ENCODE measurements around the gene MLST8. TPM values are rescaled to one million over a fixed set of nuclear protein-coding genes. Genes with fewer than 3 reads are reported as not detected.

The MLST8 gene
- total and polyA plus RNA-seq, 4 experiments from 2014 or later, result 27.4 to 34.7 (median 29.6) TPM

DNA sequence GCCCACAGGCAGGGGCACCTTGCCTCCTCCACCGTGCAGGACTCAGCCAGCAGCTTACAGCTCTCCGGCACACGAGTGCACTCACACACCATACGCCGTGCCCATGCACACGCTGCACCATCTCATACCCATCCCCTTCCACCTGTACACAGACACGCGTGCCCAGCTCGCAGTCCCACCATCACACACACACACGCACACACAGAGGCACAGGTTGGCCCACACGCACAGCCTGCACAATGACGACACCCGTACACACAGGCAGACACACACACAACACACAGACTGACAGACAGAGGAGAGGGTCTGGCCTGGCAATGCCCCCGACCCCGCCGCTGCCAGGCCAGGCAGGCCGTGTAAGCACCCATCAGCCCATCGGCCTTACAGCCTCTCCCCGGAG lies 20.9 kb upstream of the MLST8 start:
- POLR2A ChIA-PET (ENCODE audit: partially characterized antibody), result no interaction called here
- no peaks in the 10 kb centered on the region for H3K9me3 ChIP-seq (ENCODE audit: control insufficient read depth in 1 of 2, low read length in 2 of 2)
- H3K4me3 Mint-ChIP-seq, result no peak overlapping the region
- no peaks in the 10 kb centered on the region for H3K36me3 ChIP-seq (ENCODE audit: insufficient read depth, low read length)
- no peaks in the 10 kb centered on the region for H3K4me1 ChIP-seq (ENCODE audit: insufficient read depth, low read length)
- H3K27me3 ChIP-seq (ENCODE audit: insufficient read depth, low read length), result no peaks in the 10 kb centered on the region
- no peak for DNase-seq
- no peaks in the 10 kb centered on the region for H3K36me3 Mint-ChIP-seq
- peak overlapping the region in 1 of 7 donors; percentile 77 for H3K27ac Mint-ChIP-seq
- no peak overlapping the region for H3K4me3 ChIP-seq (ENCODE audit: low read length in 2 of 2)
- intact Hi-C loops (cut with micrococcal nuclease), result no loop called here
- CTCF ChIA-PET (ENCODE audit: partially characterized antibody), result no interaction called here
- no peaks in the 10 kb centered on the region for H3K9me3 Mint-ChIP-seq
- no peak overlapping the region for H3K27ac ChIP-seq (ENCODE audit: low read depth, low read length)
- peaks cover 0 to 7% (median 2%) of the 10 kb centered on the region in 4 donors for H3K4me1 Mint-ChIP-seq
- no peaks in the 10 kb centered on the region for H3K27me3 Mint-ChIP-seq

GRCh38 chr16:2184962-2185361 lies 20.3 kb upstream of the MLST8 start:
- Histone ChIP-seq H3K9me3 (ENCODE audit: control insufficient read depth in 1 of 2, low read length in 2 of 2) (no peaks in the 10 kb centered on the region), H3K27ac (ENCODE audit: low read depth, low read length) (no peak overlapping the region), H3K27me3 (ENCODE audit: insufficient read depth, low read length) (no peaks in the 10 kb centered on the region), H3K4me3 (ENCODE audit: low read length in 2 of 2) (no peak overlapping the region), H3K36me3 (ENCODE audit: insufficient read depth, low read length) (no peaks in the 10 kb centered on the region), H3K4me1 (ENCODE audit: insufficient read depth, low read length) (no peaks in the 10 kb centered on the region)
- H3K4me1 Mint-ChIP-seq, result peaks cover 0 to 7% (median 2%) of the 10 kb centered on the region in 4 donors
- no peaks in the 10 kb centered on the region for H3K36me3 Mint-ChIP-seq
- intact Hi-C loops (cut with micrococcal nuclease), result no loop called here
- POLR2A ChIA-PET (ENCODE audit: partially characterized antibody), result no interaction called here
- H3K9me3 Mint-ChIP-seq, result no peaks in the 10 kb centered on the region
- CTCF ChIA-PET (ENCODE audit: partially characterized antibody), result no interaction called here
- H3K4me3 Mint-ChIP-seq, result no peak overlapping the region
- DNase-seq, result no peak
- no peaks in the 10 kb centered on the region for H3K27me3 Mint-ChIP-seq
- H3K27ac Mint-ChIP-seq, result no peak overlapping the region

- H3K27me3 ChIP-seq (ENCODE audit: insufficient read depth, low read length), result no peaks in the 10 kb centered on the region
- no peak overlapping the region for H3K27ac ChIP-seq (ENCODE audit: low read depth, low read length)
- H3K9me3 ChIP-seq (ENCODE audit: control insufficient read depth in 1 of 2, low read length in 2 of 2), result no peaks in the 10 kb centered on the region
- intact Hi-C loops (cut with micrococcal nuclease), result no loop called here
- no peaks in the 10 kb centered on the region for H3K9me3 Mint-ChIP-seq
- CTCF ChIA-PET (ENCODE audit: partially characterized antibody), result no interaction called here
- DNase-seq, result no peak
- H3K27ac Mint-ChIP-seq, result peak overlapping the region in 1 of 7 donors; percentile 17
- no peaks in the 10 kb centered on the region for H3K36me3 Mint-ChIP-seq
- no peak overlapping the region for H3K4me3 ChIP-seq (ENCODE audit: low read length in 2 of 2)
- no peak overlapping the region for H3K4me3 Mint-ChIP-seq
- H3K4me1 Mint-ChIP-seq, result peaks cover 0 to 7% (median 2%) of the 10 kb centered on the region in 4 donors
- POLR2A ChIA-PET (ENCODE audit: partially characterized antibody), result no interaction called here
- H3K27me3 Mint-ChIP-seq, result no peaks in the 10 kb centered on the region
- H3K4me1 ChIP-seq (ENCODE audit: insufficient read depth, low read length), result no peaks in the 10 kb centered on the region
- no peaks in the 10 kb centered on the region for H3K36me3 ChIP-seq (ENCODE audit: insufficient read depth, low read length)
Measured at GRCh38 chr16:2186064-2186463, 19.2 kb upstream of the MLST8 start.

DNA sequence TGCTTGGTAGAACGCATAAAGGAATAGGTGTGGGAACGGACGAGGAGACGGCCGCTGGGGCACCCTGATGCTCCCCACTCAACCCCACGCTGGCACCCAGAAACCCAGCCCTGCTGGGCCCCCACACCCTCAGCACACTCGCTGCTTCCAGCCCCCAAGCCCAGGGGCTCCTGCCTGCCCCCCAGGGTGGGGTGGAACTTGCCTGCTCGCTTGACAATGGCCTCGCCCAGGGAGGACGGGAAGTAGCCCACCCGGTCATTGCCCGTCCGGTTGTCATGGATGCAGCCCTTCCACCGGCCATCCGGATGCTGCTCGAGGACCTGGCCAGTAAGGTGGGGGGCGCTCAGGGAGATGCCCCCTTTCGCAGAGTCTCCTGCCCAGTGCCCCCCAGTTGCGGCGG lies 18.7 kb upstream of the MLST8 start:
- Mint-ChIP-seq H3K4me1 (peaks cover 0 to 7% (median 2%) of the 10 kb centered on the region in 4 donors), H3K36me3 (no peaks in the 10 kb centered on the region), H3K9me3 (no peaks in the 10 kb centered on the region), H3K4me3 (no peak overlapping the region), H3K27ac (no peak overlapping the region), H3K27me3 (no peaks in the 10 kb centered on the region)
- H3K9me3 ChIP-seq (ENCODE audit: control insufficient read depth in 1 of 2, low read length in 2 of 2), result no peaks in the 10 kb centered on the region
- no peak overlapping the region for H3K27ac ChIP-seq (ENCODE audit: low read depth, low read length)
- CTCF ChIA-PET (ENCODE audit: partially characterized antibody), result no interaction called here
- intact Hi-C loops (cut with micrococcal nuclease), result no loop called here
- POLR2A ChIA-PET (ENCODE audit: partially characterized antibody), result no interaction called here
- no peak overlapping the region for H3K4me3 ChIP-seq (ENCODE audit: low read length in 2 of 2)
- no peaks in the 10 kb centered on the region for H3K27me3 ChIP-seq (ENCODE audit: insufficient read depth, low read length)
- no peaks in the 10 kb centered on the region for H3K4me1 ChIP-seq (ENCODE audit: insufficient read depth, low read length)
- DNase-seq, result no peak
- no peaks in the 10 kb centered on the region for H3K36me3 ChIP-seq (ENCODE audit: insufficient read depth, low read length)

GRCh38 chr16:2187212-2187611 lies 18.0 kb upstream of the MLST8 start:
- no peaks in the 10 kb centered on the region for H3K27me3 ChIP-seq (ENCODE audit: insufficient read depth, low read length)
- intact Hi-C loops (cut with micrococcal nuclease), result no loop called here
- POLR2A ChIA-PET (ENCODE audit: partially characterized antibody), result no interaction called here

DNA sequence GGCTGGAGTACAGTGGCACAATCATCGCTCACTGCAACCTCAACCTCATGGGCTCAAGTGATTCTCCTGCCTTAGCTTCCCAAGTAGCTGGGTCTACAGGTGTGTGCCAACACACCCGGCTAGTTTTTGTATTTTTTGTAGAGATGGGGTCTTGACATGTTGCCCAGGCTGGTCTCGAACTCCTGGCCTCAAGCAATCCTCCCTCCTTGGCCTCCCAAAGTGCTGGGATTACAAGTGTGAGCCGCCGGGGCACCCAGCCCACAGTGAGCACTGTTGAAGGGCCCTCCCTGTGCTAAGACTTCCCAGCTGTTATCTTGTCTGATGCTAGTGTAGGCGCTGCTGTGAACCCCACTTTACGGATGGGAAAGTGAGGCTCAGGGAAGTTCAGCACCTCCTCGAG lies 16.9 kb upstream of the MLST8 start:
- Histone ChIP-seq H3K27me3 (ENCODE audit: insufficient read depth, low read length) (no peaks in the 10 kb centered on the region), H3K9me3 (ENCODE audit: control insufficient read depth in 1 of 2, low read length in 2 of 2) (no peaks in the 10 kb centered on the region), H3K36me3 (ENCODE audit: insufficient read depth, low read length) (no peaks in the 10 kb centered on the region), H3K4me3 (ENCODE audit: low read length in 2 of 2) (no peak overlapping the region), H3K27ac (ENCODE audit: low read depth, low read length) (no peak overlapping the region), H3K4me1 (ENCODE audit: insufficient read depth, low read length) (no peaks in the 10 kb centered on the region)
- no peak overlapping the region for H3K27ac Mint-ChIP-seq
- ChIA-PET POLR2A (ENCODE audit: partially characterized antibody) (interaction anchor here (0.7 to 1.0 kb wide), 2 partner anchors 10 to 33 kb away, joined by 3 to 4 read pairs; partner anchors contain the start of gene TRAF7), CTCF (ENCODE audit: partially characterized antibody) (interaction anchor here (0.5 kb wide), 1 partner anchor 290 kb away, joined by 3 read pairs; no protein-coding TSS in a partner anchor)
- intact Hi-C loops (cut with micrococcal nuclease), result no loop called here
- H3K36me3 Mint-ChIP-seq, result no peaks in the 10 kb centered on the region
- no peaks in the 10 kb centered on the region for H3K4me1 Mint-ChIP-seq
- no peak overlapping the region for H3K4me3 Mint-ChIP-seq
- DNase-seq, result no peak
- H3K9me3 Mint-ChIP-seq, result no peaks in the 10 kb centered on the region
- peaks cover 0 to 3% of the 10 kb centered on the region in 2 donors for H3K27me3 Mint-ChIP-seq

More at GRCh38 chr16:2187212-2187611, 18.0 kb upstream of the MLST8 start:
- no peaks in the 10 kb centered on the region for H3K4me1 ChIP-seq (ENCODE audit: insufficient read depth, low read length)
- H3K27me3 Mint-ChIP-seq, result no peaks in the 10 kb centered on the region
- H3K4me3 ChIP-seq (ENCODE audit: low read length in 2 of 2), result no peak overlapping the region
- H3K36me3 Mint-ChIP-seq, result no peaks in the 10 kb centered on the region
- no peak overlapping the region for H3K27ac ChIP-seq (ENCODE audit: low read depth, low read length)
- no peaks in the 10 kb centered on the region for H3K36me3 ChIP-seq (ENCODE audit: insufficient read depth, low read length)
- H3K4me3 Mint-ChIP-seq, result no peak overlapping the region
- H3K4me1 Mint-ChIP-seq, result peaks cover 0 to 2% (median under 1%) of the 10 kb centered on the region in 4 donors
- no peak overlapping the region for H3K27ac Mint-ChIP-seq
- H3K9me3 ChIP-seq (ENCODE audit: control insufficient read depth in 1 of 2, low read length in 2 of 2), result no peaks in the 10 kb centered on the region
- CTCF ChIA-PET (ENCODE audit: partially characterized antibody), result no interaction called here
- H3K9me3 Mint-ChIP-seq, result no peaks in the 10 kb centered on the region
- no peak for DNase-seq

GRCh38 chr16:2189252-2189893 lies 15.9 kb upstream of the MLST8 start:
- Mint-ChIP-seq H3K9me3 (no peaks in the 10 kb centered on the region), H3K4me1 (no peaks in the 10 kb centered on the region)
- intact Hi-C loops (cut with micrococcal nuclease), result no loop called here

More at GRCh38 chr16:2189252-2189893, 15.9 kb upstream of the MLST8 start:
- no peaks in the 10 kb centered on the region for H3K4me1 ChIP-seq (ENCODE audit: insufficient read depth, low read length)
- H3K4me3 ChIP-seq (ENCODE audit: low read length in 2 of 2), result no peak overlapping the region
- no peak overlapping the region for H3K4me3 Mint-ChIP-seq
- H3K9me3 ChIP-seq (ENCODE audit: control insufficient read depth in 1 of 2, low read length in 2 of 2), result no peaks in the 10 kb centered on the region
- no peak overlapping the region for H3K27ac Mint-ChIP-seq
- no peaks in the 10 kb centered on the region for H3K36me3 Mint-ChIP-seq
- DNase-seq, result no peak
- peaks cover 0 to 3% of the 10 kb centered on the region in 2 donors for H3K27me3 Mint-ChIP-seq
- POLR2A ChIA-PET (ENCODE audit: partially characterized antibody), result interaction anchor here (1.0 kb wide), 1 partner anchor 34 kb away, joined by 4 read pairs; the partner anchor contains the start of gene TRAF7
- CTCF ChIA-PET (ENCODE audit: partially characterized antibody), result no interaction called here
- H3K27ac ChIP-seq (ENCODE audit: low read depth, low read length), result no peak overlapping the region
- no peaks in the 10 kb centered on the region for H3K27me3 ChIP-seq (ENCODE audit: insufficient read depth, low read length)
- no peaks in the 10 kb centered on the region for H3K36me3 ChIP-seq (ENCODE audit: insufficient read depth, low read length)
